ENCODE measurements around the gene PUM1.

Gene PUM1

DNA sequence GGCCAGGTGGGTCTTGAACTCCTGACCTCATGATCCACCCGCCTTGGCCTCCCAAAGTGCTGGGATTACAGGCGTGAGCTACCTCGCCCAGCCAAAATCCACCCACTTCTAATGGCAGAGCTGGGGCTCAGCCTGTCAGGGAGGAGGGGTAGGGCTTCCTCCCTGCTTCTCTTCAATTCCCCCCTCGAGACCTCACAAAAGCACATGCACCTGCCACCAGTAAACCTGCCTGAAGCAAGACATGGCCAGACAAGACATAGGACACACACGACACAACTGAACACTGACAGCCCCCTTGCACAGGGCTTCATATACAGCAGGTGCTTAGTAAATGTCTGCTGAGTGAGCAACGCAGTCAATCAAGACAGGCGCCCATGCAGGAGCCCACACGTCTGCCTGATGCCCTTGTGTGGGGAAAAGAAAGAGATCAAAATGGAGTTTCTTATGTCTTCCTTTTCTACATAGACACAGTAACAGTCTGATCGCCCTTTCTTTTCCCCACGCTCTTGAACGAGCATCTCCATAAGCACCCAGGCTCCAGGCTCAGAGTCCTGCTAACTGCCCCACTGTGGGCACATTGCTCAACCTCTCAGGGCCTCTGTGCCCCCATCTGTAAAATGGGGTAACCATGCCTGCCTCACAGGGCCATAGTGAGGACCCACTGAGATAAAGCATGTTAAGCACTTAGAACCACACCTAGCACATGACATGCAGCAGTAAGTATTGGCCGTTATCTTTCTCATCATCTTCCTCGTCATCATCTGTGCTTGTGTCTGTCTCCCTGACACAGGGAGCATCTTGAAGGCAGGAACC lies 165.7 kb downstream of the PUM1 start:
- CTCF ChIA-PET = interaction anchor here (0.9 to 1.8 kb wide), 3 partner anchors 11 to 99 kb away, joined by 3 to 5 read pairs (median 4); no protein-coding TSS in a partner anchor
- DNase-seq (ENCODE audit: extremely low spot score) = no peak
- TF ChIP-seq, protein P1, sequence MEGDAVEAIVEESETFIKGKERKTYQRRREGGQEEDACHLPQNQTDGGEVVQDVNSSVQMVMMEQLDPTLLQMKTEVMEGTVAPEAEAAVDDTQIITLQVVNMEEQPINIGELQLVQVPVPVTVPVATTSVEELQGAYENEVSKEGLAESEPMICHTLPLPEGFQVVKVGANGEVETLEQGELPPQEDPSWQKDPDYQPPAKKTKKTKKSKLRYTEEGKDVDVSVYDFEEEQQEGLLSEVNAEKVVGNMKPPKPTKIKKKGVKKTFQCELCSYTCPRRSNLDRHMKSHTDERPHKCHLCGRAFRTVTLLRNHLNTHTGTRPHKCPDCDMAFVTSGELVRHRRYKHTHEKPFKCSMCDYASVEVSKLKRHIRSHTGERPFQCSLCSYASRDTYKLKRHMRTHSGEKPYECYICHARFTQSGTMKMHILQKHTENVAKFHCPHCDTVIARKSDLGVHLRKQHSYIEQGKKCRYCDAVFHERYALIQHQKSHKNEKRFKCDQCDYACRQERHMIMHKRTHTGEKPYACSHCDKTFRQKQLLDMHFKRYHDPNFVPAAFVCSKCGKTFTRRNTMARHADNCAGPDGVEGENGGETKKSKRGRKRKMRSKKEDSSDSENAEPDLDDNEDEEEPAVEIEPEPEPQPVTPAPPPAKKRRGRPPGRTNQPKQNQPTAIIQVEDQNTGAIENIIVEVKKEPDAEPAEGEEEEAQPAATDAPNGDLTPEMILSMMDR (IDR thresholded peaks at IDR 0.05; ENCODE audit: control extremely low read depth, extremely low read depth, low read depth, missing control alignments) = no peak

DNA sequence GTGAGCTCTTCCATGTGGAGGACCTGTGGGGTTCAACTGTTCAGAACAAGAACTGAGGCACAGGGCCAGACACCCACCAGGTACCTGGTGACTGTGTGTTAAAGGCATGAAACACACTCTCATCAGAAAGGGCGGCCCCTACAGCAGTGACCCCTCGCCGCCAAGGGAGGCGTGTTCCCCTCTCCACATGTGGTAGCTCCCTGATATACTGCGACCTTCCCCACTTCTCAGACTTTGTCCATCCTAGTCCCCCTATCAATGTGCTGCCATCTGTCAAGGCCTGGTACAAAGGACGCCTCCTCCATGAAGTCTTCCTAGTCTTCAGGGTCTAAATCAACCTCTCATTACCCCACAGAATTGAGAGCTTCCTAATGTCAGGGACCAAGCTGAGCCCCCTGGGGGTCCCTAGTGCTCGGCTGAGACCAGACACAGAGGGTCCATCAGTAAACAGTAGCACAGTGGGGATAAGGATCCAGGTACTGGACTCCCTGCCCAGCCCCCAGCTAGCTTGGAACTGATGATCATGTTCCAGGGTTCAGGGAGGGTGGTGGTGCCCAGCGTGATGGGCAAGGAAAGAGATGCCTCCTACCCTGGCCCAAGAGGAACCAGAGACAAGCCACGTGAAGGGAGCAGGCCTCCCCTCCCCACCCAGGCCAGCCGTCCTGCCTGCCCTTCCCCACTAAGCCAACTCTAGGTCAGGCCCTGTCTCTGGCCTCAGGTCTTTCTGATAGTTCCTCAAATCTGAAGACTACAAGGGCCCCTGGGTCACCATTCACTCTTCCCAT lies 167.3 kb downstream of the PUM1 start:
- ChIA-PET POLR2A (no interaction called here), CTCF (interaction anchor here (0.8 to 2.1 kb wide), 6 partner anchors 12 to 115 kb away, joined by 3 to 8 read pairs (median 4); no protein-coding TSS in a partner anchor)
- TF ChIP-seq, protein P1 (IDR thresholded peaks at IDR 0.05; ENCODE audit: control extremely low read depth, extremely low read depth, low read depth, missing control alignments) = no peak
- DNase-seq (ENCODE audit: extremely low spot score) = no peak

More for the DNA sequence above, 165.7 kb downstream of the PUM1 start:
- POLR2A ChIA-PET = no interaction called here

DNA sequence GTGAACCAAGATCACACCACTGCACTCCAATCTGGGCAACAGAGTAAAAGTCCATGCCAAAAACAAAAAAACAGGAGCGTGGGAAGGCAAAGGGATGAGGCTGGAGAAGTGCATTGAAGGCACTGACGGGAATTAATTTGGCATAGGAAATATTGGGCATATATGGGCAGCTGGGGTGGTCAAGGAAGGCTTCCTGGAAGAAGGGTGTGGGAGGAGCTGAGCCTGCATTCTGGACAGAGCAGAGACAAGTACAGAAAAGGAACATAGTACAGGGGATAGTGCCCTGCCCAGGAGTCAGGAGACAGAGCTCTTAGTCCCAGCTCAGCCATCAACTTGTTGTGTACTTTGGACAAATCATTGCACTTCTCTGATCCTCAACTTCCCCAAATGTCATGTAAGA lies 168.6 kb downstream of the PUM1 start:
- TF ChIP-seq, protein P1 (IDR thresholded peaks at IDR 0.05; ENCODE audit: control extremely low read depth, extremely low read depth, low read depth, missing control alignments) = no peak
- no peak for DNase-seq (ENCODE audit: extremely low spot score)
- POLR2A ChIA-PET = no interaction called here
- CTCF ChIA-PET = interaction anchor here (1.3 to 2.1 kb wide), 4 partner anchors 13 to 178 kb away, joined by 4 to 8 read pairs (median 6); no protein-coding TSS in a partner anchor

DNA sequence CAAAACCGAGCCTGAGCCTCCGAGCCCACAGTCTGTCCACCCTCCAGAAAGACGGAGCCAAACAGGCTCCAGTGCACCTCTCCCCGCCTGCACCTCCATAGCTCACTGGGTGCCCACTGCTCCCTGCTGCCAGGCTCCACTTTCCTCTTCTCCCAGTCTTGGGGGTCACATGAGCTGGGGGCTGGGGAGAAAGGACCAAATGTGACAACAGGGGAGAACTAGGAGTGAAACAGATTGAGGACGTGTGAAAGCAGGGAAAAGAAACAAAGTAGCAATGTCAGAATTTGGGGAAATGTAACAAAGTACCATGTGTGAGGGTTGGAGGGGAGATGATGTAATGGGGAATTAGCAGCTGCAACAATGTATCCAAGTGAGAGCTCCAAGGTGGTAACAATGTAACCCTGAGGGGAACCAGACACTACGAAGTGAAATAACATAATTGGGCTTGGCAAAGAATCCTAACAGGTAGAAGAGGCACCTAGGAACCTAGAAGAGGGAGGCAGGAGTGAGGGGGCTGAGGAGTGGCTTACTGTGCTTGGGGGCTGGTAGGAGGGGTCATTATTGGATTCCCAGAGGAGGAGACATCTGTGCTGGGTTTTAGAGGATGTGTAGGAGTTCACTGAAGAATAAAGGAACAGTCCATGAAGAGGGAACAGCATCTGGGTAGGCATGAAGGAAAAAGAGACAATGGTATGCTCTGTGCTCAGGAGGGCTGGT lies 169.4 kb downstream of the PUM1 start:
- TF ChIP-seq, protein P1 (IDR thresholded peaks at IDR 0.05; ENCODE audit: control extremely low read depth, extremely low read depth, low read depth, missing control alignments) = no peak
- CTCF ChIA-PET = interaction anchor here (1.5 kb wide), 1 partner anchor 177 kb away, joined by 4 read pairs; no protein-coding TSS in a partner anchor
- DNase-seq (ENCODE audit: extremely low spot score) = no peak
- POLR2A ChIA-PET = no interaction called here

DNA sequence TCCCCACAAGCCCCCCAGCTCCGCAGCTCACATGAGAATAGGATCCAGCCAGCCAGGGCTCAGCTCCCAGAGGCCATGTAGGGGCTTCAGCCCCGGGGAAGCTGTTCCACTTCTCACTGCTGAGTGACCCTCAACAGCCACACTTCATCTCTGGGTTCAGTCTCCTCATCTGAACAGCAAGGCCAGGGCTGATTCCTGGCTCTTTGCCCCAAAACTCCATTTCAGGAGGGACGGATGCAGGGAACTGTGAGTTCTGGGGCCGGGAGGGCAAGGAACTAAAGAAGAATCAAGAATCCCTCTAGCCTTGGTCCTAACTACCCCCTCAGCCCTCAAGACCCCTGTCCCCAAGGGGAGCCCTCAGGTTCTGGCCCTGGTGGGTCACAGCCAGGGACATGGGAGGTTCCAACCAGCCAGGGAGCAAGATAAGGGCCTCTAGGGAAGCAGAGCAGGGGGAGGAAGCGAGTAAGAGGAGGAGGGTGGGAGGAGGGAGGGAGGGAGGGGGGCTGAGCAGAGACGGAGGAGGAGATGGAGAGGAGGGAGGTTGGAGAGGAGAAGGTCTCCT lies 170.1 kb downstream of the PUM1 start:
- ChIA-PET CTCF (interaction anchor here (0.9 kb wide), 1 partner anchor 113 kb away, joined by 3 read pairs; no protein-coding TSS in a partner anchor), POLR2A (no interaction called here)
- DNase-seq (ENCODE audit: extremely low spot score) = no peak
- TF ChIP-seq, protein P1 (IDR thresholded peaks at IDR 0.05; ENCODE audit: control extremely low read depth, extremely low read depth, low read depth, missing control alignments) = no peak
